ENCODE results near the gene MRFAP1L1.

Gene MRFAP1L1

DNA sequence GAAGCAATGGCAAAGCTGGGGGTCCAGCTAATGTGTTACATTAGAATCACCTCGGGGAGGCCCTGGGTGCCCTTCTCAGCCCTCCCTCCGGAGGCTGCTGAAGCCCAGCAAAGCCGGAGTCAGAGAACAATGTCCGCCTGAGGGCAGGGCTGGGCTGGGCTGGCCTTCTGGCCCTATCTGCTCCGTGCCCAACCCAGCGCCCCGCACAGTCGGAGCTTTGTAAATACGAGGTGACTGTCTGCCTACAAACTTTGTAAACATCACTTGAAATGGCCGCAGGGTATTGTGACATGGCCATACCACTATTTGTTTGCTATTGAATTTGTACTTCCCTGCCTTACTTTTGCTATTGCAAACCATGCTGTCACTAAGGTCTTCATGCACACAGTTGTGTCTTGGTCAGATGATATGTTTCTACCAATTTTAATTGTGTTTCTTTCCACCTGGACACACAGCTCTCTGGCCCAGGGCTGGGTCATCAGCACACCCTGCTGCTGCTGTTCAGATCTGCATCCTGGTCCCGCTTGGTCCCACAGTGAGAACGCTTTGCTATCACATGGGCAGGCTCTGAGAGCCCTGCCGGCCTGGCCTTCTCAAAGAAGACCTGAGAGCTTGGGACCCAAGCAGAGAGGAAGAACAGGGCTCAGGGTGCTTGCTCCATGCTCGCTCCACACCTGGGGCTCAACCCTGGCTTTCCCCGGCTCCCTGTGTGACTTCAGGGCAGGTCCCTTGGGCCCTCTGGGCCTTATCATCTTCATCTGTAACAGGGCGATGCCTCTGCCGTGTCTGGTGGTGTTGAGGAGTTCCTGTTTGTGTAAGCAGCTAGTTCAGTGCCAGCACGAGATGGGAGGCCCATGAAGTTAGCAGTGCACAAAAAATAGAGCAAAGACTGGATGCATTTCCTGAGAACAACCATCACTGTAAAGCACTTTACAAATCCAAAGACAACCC is 13.7 kb downstream of the MRFAP1L1 start:
- DNase-seq (ENCODE audit: insufficient read length, low spot score) (no peak), FAIRE-seq (no peak)

DNA sequence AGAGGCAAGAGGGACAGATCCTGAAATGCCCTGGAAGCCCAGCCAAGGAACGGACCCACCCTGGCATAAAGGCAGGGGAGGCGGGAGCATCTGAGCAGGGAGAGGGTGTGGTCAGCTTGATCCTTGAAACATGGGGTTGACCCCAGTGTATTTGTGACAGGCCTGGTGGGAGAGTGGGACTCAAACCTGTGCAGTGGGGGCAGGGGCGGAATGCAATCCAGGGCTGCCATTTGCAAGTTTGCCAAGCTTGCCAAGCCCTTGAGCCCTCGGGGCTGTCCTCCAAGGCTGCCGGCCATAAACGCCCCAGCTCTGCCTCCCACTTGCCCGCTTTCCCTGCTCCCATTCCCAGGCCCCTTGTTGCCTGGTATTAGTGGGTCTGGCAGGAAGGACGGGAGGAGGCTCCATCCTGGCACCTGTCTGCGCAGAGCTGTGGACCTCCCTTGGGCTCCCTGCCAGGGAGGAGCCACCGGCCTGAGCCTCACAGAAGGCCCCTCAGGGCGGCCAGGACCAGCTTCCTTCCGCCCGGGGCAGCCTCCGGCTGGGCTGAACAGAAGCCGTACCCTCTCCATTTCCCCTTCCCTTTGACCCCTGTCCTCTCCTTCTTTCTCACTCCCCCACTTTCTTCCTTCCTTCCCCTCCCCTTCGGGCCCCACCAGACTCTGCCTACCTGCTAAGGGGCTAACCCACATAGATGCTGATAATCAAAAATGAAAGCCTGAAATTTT is 15.3 kb downstream of the MRFAP1L1 start:
- no peak for FAIRE-seq
- DNase-seq (ENCODE audit: insufficient read length, low spot score), result no peak
- no peak for TF ChIP-seq POLR2A (IDR thresholded peaks at IDR 0.05; ENCODE audit: low read depth, low read length)

More for the DNA sequence above, 13.7 kb downstream of the MRFAP1L1 start:
- no peak for TF ChIP-seq POLR2A (IDR thresholded peaks at IDR 0.05; ENCODE audit: low read depth, low read length)

DNA sequence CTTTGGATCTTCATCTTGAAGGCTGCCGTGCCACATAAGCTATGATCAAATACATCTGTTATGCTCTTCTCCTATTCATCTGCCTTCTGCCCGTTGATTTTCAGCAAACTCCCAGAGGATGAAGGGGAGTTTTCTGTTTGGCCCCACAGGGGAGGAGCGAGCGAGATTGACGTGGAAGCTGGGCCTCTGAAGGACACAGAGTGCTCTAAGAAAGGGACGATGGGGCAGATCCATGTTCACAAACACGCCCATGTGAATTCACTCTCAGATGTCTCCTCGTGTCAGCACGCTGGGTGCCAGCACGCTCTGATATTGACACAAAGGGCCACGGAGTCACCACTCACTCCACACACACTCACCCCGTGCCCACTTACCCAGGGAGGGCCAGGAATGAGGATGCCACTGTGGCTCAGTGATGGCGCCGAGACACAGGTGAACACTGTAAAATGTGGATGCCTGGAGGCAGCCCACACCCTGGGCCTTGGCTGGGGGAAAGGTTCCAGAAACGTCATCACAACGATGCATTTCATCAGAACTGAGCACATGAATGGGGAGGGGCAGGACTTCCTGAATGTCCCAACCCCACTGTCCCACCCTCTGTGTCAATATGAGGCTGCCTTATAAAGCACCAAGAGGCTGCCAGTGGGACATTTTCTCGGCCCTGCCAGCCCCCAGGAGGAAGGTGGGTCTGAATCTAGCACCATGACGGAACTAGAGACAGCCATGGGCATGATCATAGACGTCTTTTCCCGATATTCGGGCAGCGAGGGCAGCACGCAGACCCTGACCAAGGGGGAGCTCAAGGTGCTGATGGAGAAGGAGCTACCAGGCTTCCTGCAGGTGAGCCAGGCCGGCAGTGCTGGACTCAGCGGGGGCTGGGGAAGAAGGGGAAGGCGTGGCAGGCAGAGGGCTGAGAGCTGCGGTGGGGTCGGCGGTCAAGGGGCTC is 16.2 kb downstream of the MRFAP1L1 start, which contains the start of gene S100P:
Gene S100P, plus strand, starts transcription at position 648 of the 946 bp plus-strand sequence. Its CDS starts 55 bp downstream, at position 703.
- DNase-seq (ENCODE audit: insufficient read length, low spot score) (no peak), FAIRE-seq (no peak)

GRCh38 chr4:6692806-6693205 is 16.9 kb downstream of the MRFAP1L1 start:
- FAIRE-seq (no peak), DNase-seq (ENCODE audit: insufficient read length, low spot score) (no peak)
- no peak for TF ChIP-seq POLR2A (IDR thresholded peaks at IDR 0.05; ENCODE audit: low read depth, low read length)

More for the DNA sequence above, 16.2 kb downstream of the MRFAP1L1 start, which contains the start of gene S100P:
- no peak for TF ChIP-seq POLR2A (IDR thresholded peaks at IDR 0.05; ENCODE audit: low read depth, low read length)

DNA sequence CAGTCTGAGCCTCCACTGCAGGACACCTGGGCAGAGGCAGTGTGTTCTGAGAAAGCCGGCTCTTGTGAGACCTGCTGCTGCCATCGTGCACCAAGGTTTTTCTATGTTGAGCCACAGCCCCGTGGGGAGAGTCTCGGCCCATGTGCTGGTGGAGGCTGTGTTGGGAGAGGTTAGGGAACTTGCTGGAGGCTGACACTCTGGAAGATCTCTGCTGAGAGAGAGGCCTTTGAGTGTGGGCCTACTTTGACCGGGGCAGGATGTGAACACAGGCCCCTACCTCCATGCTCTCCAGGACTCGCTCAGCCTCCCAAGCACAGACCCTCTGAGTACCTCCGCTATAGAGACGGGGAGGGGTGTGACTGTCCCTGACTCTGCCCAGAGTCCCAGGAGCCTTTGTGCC is 17.3 kb downstream of the MRFAP1L1 start:
- no peak for TF ChIP-seq POLR2A (IDR thresholded peaks at IDR 0.05; ENCODE audit: low read depth, low read length)
- DNase-seq (ENCODE audit: insufficient read length, low spot score) (no peak), FAIRE-seq (no peak)

DNA sequence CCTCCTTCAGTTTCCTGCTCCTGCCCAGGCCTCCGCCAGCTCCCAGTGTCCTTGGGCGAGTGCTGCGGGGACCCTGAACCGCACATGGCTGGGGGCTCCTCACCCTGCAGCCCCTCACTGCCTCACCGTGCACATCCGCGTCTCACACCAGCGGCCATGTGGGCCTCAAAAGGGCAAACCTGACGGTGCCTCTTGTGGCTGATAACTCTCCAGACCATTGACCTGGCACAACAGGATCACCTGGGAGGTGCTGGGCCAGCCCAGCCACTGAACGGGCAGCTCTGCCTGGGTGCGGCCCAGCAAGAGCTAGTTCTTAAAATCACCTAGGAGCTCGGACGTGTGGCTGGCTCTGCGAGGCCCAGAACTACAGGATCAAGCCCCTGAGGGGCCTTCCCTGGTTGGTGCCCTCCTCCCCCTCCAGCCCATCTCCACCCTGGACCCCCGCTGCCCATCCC is 20.1 kb downstream of the MRFAP1L1 start:
- no peak for TF ChIP-seq POLR2A (IDR thresholded peaks at IDR 0.05; ENCODE audit: low read depth, low read length)
- DNase-seq (ENCODE audit: insufficient read length, low spot score) (no peak), FAIRE-seq (no peak)

GRCh38 chr4:6688879-6689505 is 20.7 kb downstream of the MRFAP1L1 start:
- peak; percentile 81 for DNase-seq (ENCODE audit: insufficient read length, low spot score)
- FAIRE-seq, result no peak

GRCh38 chr4:6687947-6688878 is 21.5 kb downstream of the MRFAP1L1 start:
- no peak for FAIRE-seq
- TF ChIP-seq POLR2A (IDR thresholded peaks at IDR 0.05; ENCODE audit: low read depth, low read length), result no peak
- DNase-seq (ENCODE audit: insufficient read length, low spot score), result no peak

More at GRCh38 chr4:6688879-6689505, 20.7 kb downstream of the MRFAP1L1 start:
- TF ChIP-seq POLR2A (IDR thresholded peaks at IDR 0.05; ENCODE audit: low read depth, low read length), result peak; percentile 22; the same call in 1 of the 2 replicates

DNA sequence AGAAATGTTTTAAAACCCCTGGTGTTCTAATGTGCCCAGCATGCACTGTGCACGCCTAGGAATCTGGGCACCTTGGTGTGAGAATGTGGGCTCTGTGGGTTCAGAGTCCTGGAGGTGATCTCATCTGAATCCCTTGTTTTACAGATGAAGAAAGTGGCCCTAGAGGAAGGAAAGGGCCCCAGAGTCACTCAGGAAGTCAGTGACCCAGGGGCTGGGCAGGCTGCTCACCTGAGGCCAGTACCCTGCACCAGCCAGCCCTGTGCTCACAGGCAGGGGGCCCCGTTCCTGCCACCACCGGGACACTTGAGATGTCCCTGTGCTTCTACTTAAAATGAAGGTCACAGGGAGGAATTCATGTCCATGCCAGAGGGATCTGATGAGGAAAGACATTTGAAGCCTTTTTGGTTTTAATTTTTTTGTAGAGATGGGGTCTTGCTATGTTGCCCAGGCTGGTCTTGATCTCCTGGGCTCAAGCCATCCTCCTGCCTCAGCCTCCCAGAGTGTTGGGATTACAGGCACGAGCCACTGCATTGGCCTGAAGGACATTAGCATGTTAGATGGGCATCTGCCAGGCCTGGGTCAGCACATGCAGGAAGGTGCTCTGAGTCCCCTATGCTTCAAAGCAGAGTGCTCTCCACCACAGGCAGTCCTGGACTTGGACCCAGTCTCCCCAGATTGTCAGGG is 23.4 kb downstream of the MRFAP1L1 start:
- FAIRE-seq (no peak), DNase-seq (ENCODE audit: insufficient read length, low spot score) (no peak)
- TF ChIP-seq POLR2A (IDR thresholded peaks at IDR 0.05; ENCODE audit: low read depth, low read length), result no peak

- DNase-seq (ENCODE audit: insufficient read length, low spot score), result no peak
Observed at GRCh38 chr4:6684656-6685055, 25.0 kb downstream of the MRFAP1L1 start.

More at GRCh38 chr4:6684656-6685055, 25.0 kb downstream of the MRFAP1L1 start:
- no peak for TF ChIP-seq POLR2A (IDR thresholded peaks at IDR 0.05; ENCODE audit: low read depth, low read length)
- FAIRE-seq, result no peak
